Measurements from ENCODE around the gene ASIC4. TPM values are rescaled to one million over a fixed set of nuclear protein-coding genes. Genes with fewer than 3 reads are reported as not detected.

Gene ASIC4
- total RNA-seq, 1 experiment from 2014 or later = 0.11 TPM

DNA sequence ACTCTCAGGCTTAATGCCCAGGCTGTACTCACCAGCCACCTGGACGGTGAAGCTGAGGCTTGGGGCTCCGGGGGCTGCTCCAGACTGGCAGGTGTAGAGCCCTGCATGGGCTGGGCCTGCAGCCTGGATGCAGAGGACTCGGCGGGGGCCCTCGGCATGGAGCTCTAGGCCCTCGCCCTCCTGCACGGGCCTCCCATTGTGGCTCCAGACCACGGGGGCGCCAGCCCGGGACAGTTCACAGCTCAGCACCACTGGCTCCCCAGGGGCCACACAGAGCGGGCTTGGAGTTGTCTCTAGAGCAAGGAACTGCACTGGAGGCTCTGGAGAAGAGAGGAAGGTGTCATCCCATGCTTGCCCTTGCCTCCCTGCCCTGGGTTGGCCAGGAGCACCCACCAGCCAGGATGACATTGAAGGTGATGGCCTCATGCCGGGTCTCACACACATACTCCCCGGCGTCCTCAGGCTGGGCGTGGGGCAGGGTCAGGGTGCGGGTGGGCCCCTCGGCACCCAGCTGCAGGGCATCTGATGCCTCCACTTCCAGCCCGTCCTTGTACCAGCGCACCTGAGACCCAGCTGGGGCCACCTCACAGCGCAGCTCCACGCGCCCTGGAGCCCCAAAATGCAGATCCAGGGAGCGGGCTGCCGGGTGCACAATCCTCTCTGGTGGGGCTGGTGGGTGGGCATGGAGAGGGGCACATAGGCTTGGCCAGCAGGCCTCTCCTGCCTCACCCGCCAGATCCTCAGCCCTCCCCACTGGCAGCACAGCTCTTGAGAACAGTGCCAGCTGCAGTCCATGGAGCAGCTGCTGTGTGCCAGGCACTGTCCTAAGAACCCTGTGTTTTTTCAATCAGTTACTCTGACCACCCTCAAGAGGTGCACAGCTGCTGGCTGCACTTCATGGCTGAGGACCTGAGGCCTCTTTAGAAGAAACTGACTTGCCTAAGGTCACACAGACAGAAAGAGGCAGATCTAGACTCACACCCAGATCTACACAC, 43.8 kb downstream of the ASIC4 start:
- H2AFZ ChIP-seq (ENCODE audit: low read length) = no peak overlapping the region
- no peak for DNase-seq
- TF ChIP-seq, protein P1, sequence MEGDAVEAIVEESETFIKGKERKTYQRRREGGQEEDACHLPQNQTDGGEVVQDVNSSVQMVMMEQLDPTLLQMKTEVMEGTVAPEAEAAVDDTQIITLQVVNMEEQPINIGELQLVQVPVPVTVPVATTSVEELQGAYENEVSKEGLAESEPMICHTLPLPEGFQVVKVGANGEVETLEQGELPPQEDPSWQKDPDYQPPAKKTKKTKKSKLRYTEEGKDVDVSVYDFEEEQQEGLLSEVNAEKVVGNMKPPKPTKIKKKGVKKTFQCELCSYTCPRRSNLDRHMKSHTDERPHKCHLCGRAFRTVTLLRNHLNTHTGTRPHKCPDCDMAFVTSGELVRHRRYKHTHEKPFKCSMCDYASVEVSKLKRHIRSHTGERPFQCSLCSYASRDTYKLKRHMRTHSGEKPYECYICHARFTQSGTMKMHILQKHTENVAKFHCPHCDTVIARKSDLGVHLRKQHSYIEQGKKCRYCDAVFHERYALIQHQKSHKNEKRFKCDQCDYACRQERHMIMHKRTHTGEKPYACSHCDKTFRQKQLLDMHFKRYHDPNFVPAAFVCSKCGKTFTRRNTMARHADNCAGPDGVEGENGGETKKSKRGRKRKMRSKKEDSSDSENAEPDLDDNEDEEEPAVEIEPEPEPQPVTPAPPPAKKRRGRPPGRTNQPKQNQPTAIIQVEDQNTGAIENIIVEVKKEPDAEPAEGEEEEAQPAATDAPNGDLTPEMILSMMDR (conservative IDR thresholded peaks at IDR 0.05; ENCODE audit: low read depth, low read length) = no peak
- TF ChIP-seq EZH2phosphoT487 (IDR thresholded peaks at IDR 0.05; ENCODE audit: borderline replicate concordance, low read length) (no peak), EZH2 (IDR thresholded peaks at IDR 0.05; ENCODE audit: low read length, unreplicated experiment) (no peak)
- H3K79me2 ChIP-seq (ENCODE audit: low read length) = no peaks in the 10 kb centered on the region
- H3K4me1 ChIP-seq (ENCODE audit: insufficient read depth, low read length) = peaks cover under 1% of the 10 kb centered on the region; the same call in 1 of the 2 replicates
- ATAC-seq = no peak
- no peak overlapping the region for H3K4me2 ChIP-seq (ENCODE audit: low read length)
- CTCF ChIA-PET = no interaction called here
- intact Hi-C loops (cut with micrococcal nuclease) = no loop called here
- no TSS peak for BruUV-seq (replicated peaks)
- H3K36me3 ChIP-seq (ENCODE audit: low read depth, low read length) = no peaks in the 10 kb centered on the region; the same call in 1 of the 2 replicates
- no peaks in the 10 kb centered on the region for H4K20me1 ChIP-seq (ENCODE audit: low read length)
- POLR2A ChIA-PET (ENCODE audit: unreplicated experiment) = interaction anchor here (0.5 kb wide), 1 partner anchor 170 kb away, joined by 4 read pairs; the partner anchor contains the start of gene DNPEP
- no peaks in the 10 kb centered on the region for H3F3A ChIP-seq (ENCODE audit: low read length, unreplicated experiment)
- H3K4me3 ChIP-seq (ENCODE audit: low read length) = no peak overlapping the region
- H3K9me3 ChIP-seq (ENCODE audit: low read length) = no peaks in the 10 kb centered on the region
- no peaks in the 10 kb centered on the region for H3K9me2 ChIP-seq (replicated peaks; ENCODE audit: low read length)
- no peaks in the 10 kb centered on the region for H3K27me3 ChIP-seq (ENCODE audit: low read length)
- no peak overlapping the region for H3K9ac ChIP-seq (ENCODE audit: low read length)
- H3K27ac ChIP-seq (ENCODE audit: low read length) = no peak overlapping the region

GRCh38 chr2:219559156-219559915, 45.1 kb downstream of the ASIC4 start:
- no peaks in the 10 kb centered on the region for H4K20me1 ChIP-seq (ENCODE audit: low read length)
- no peaks in the 10 kb centered on the region for H3K79me2 ChIP-seq (ENCODE audit: low read length)
- ATAC-seq (no peak), DNase-seq (no peak)
- no peaks in the 10 kb centered on the region for H3K9me3 ChIP-seq (ENCODE audit: low read length)
- no peak overlapping the region for H3K27ac ChIP-seq (ENCODE audit: low read length)
- BruUV-seq (replicated peaks) = no TSS peak
- no peak overlapping the region for H2AFZ ChIP-seq (ENCODE audit: low read length)
- CTCF ChIA-PET = interaction anchor here (0.5 to 0.7 kb wide), 4 partner anchors 37 to 611 kb away, joined by 3 to 4 read pairs (median 4); no protein-coding TSS in a partner anchor
- H3K27me3 ChIP-seq (ENCODE audit: low read length) = no peaks in the 10 kb centered on the region
- no peaks in the 10 kb centered on the region; the same call in 1 of the 2 replicates for H3K36me3 ChIP-seq (ENCODE audit: low read depth, low read length)
- no peak overlapping the region for H3K9ac ChIP-seq (ENCODE audit: low read length)
- intact Hi-C loops (cut with micrococcal nuclease) = no loop called here
- no peak overlapping the region for H3K4me2 ChIP-seq (ENCODE audit: low read length)
- no peaks in the 10 kb centered on the region for H3K9me2 ChIP-seq (replicated peaks; ENCODE audit: low read length)
- POLR2A ChIA-PET (ENCODE audit: unreplicated experiment) = no interaction called here
- H3K4me1 ChIP-seq (ENCODE audit: insufficient read depth, low read length) = no peaks in the 10 kb centered on the region
- TF ChIP-seq EZH2phosphoT487 (IDR thresholded peaks at IDR 0.05; ENCODE audit: borderline replicate concordance, low read length) (no peak), EZH2 (IDR thresholded peaks at IDR 0.05; ENCODE audit: low read length, unreplicated experiment) (no peak)
- TF ChIP-seq, protein P1 (conservative IDR thresholded peaks at IDR 0.05; ENCODE audit: low read depth, low read length) = no peak
- no peak overlapping the region for H3K4me3 ChIP-seq (ENCODE audit: low read length)
- no peaks in the 10 kb centered on the region for H3F3A ChIP-seq (ENCODE audit: low read length, unreplicated experiment)

All from PC-3 (cell line).